ENCODE data around the gene IL23R. TPM values are rescaled to one million over a fixed set of nuclear protein-coding genes. Genes with fewer than 3 reads are reported as not detected.

The IL23R gene
- polyA plus RNA-seq, 1 donor (not counting 4 experiments of a cell fraction or from before 2014, with no cell fraction given): not detected

DNA sequence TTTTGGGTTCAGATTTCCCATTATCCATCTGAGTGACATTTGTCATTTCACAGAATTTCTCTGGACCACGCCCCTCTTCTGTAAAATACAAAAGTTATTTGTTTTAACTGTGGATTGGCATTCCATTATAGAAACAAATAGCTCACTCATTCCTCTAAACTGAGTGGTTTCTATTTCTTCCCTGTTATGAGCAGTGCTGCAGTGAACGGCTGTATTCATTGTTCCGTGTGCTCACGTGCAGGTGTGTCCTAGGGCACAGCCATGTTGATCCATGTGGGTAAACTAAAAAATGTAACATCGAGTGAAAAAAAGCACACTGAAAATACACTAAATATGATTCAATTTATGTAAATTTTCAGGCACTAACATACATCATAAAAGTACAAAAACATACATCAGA, 114.4 kb downstream of the IL23R start:
- H3K4me1 ChIP-seq (ENCODE audit: control insufficient read depth, extremely low read depth, insufficient read depth, low read length): no peaks in the 10 kb centered on the region
- no peak overlapping the region for H3K9ac ChIP-seq (ENCODE audit: control insufficient read depth, extremely low read depth, insufficient read depth, low read length)
- no peaks in the 10 kb centered on the region for H3K79me2 ChIP-seq (ENCODE audit: control insufficient read depth, insufficient read depth, low read length)
- FAIRE-seq: no peak
- dilution Hi-C loops (cut with MboI; ENCODE audit: extremely low pct_ligation_motif_present, low sequenced_read_pairs): no loop called here
- no peaks in the 10 kb centered on the region for H4K20me1 ChIP-seq (ENCODE audit: control insufficient read depth, extremely low read depth, insufficient read depth, low read length)
- no peak overlapping the region for H3K4me2 ChIP-seq (ENCODE audit: control insufficient read depth, extremely low read depth, insufficient read depth, low read depth, low read length)
- no peak overlapping the region for H3K27ac ChIP-seq (ENCODE audit: control insufficient read depth, insufficient read depth, low read length)
- DNase-seq (ENCODE audit: low read depth, low spot score): no peak
- no peak overlapping the region for H3K4me3 ChIP-seq (ENCODE audit: control insufficient read depth in 2 of 3, extremely low read depth in 1 of 3, insufficient read depth in 2 of 3, low read depth in 1 of 3, low read length in 3 of 3)
- H3K9me1 ChIP-seq (ENCODE audit: control insufficient read depth, extremely low read depth, insufficient read depth, low read length): no peaks in the 10 kb centered on the region
- H3K27me3 ChIP-seq (ENCODE audit: control insufficient read depth, extremely low read depth, insufficient read depth, low read length): no peaks in the 10 kb centered on the region
- H3K36me3 ChIP-seq (ENCODE audit: control insufficient read depth in 2 of 2, extremely low read depth in 1 of 2, insufficient read depth in 2 of 2, low read length in 2 of 2): no peaks in the 10 kb centered on the region
- no peak overlapping the region for H2AFZ ChIP-seq (ENCODE audit: control insufficient read depth, low read length)
- H3K9me3 ChIP-seq (ENCODE audit: control insufficient read depth, low read depth, low read length): no peaks in the 10 kb centered on the region
- TF ChIP-seq EZH2 (IDR thresholded peaks at IDR 0.05; ENCODE audit: low read length) (no peak), CTCF (optimal IDR thresholded peaks at IDR 0.05 in 1 of 3, IDR thresholded peaks at IDR 0.05 in 1 of 3, conservative IDR thresholded peaks at IDR 0.05 in 1 of 3; ENCODE audit: extremely low read depth in 1 of 3, insufficient read depth in 2 of 3, low read length in 3 of 3) (no peak)

- no peak overlapping the region for H2AFZ ChIP-seq (ENCODE audit: control insufficient read depth, low read length)
- no peak overlapping the region for H3K4me3 ChIP-seq (ENCODE audit: control insufficient read depth in 2 of 3, extremely low read depth in 1 of 3, insufficient read depth in 2 of 3, low read depth in 1 of 3, low read length in 3 of 3)
- no peaks in the 10 kb centered on the region for H3K27me3 ChIP-seq (ENCODE audit: control insufficient read depth, extremely low read depth, insufficient read depth, low read length)
- no peaks in the 10 kb centered on the region for H3K4me1 ChIP-seq (ENCODE audit: control insufficient read depth, extremely low read depth, insufficient read depth, low read length)
- FAIRE-seq: no peak
- H3K36me3 ChIP-seq (ENCODE audit: control insufficient read depth in 2 of 2, extremely low read depth in 1 of 2, insufficient read depth in 2 of 2, low read length in 2 of 2): no peaks in the 10 kb centered on the region
- no peak for TF ChIP-seq CTCF (optimal IDR thresholded peaks at IDR 0.05 in 1 of 3, IDR thresholded peaks at IDR 0.05 in 1 of 3, conservative IDR thresholded peaks at IDR 0.05 in 1 of 3; ENCODE audit: extremely low read depth in 1 of 3, insufficient read depth in 2 of 3, low read length in 3 of 3)
- TF ChIP-seq EZH2 (IDR thresholded peaks at IDR 0.05; ENCODE audit: low read length): no peak
- H3K9ac ChIP-seq (ENCODE audit: control insufficient read depth, extremely low read depth, insufficient read depth, low read length): no peak overlapping the region
- H3K4me2 ChIP-seq (ENCODE audit: control insufficient read depth, extremely low read depth, insufficient read depth, low read depth, low read length): no peak overlapping the region
- H3K9me3 ChIP-seq (ENCODE audit: control insufficient read depth, low read depth, low read length): no peaks in the 10 kb centered on the region
- H3K79me2 ChIP-seq (ENCODE audit: control insufficient read depth, insufficient read depth, low read length): no peaks in the 10 kb centered on the region
- H3K9me1 ChIP-seq (ENCODE audit: control insufficient read depth, extremely low read depth, insufficient read depth, low read length): no peaks in the 10 kb centered on the region
- DNase-seq (ENCODE audit: low read depth, low spot score): no peak
- H4K20me1 ChIP-seq (ENCODE audit: control insufficient read depth, extremely low read depth, insufficient read depth, low read length): no peaks in the 10 kb centered on the region
- dilution Hi-C loops (cut with MboI; ENCODE audit: extremely low pct_ligation_motif_present, low sequenced_read_pairs): no loop called here
- no peak overlapping the region for H3K27ac ChIP-seq (ENCODE audit: control insufficient read depth, insufficient read depth, low read length)
These were observed 115.0 kb downstream of the IL23R start for GRCh38 chr1:67281244-67281643.
